HuH-7.5 (cell line): ENCODE data around the gene ANK2.

ENCODE experiments used
- DNase-seq: peaks from one replicate; pipeline ENCODE4 v3.0.0; 2011; ENCODE audit warnings: low spot score

Gene ANK2

GRCh38 chr4:113094802-113095201 is 45.3 kb downstream of the ANK2 start:
- DNase-seq = no peak

GRCh38 chr4:113101669-113102068 is 52.2 kb downstream of the ANK2 start:
- DNase-seq = no peak

- no peak for DNase-seq
Measured at GRCh38 chr4:113103556-113103955, 54.1 kb downstream of the ANK2 start.

GRCh38 chr4:113106108-113106507 is 56.7 kb downstream of the ANK2 start:
- no peak for DNase-seq

GRCh38 chr4:113109106-113109718 is 59.8 kb downstream of the ANK2 start:
- peak; percentile 10 for DNase-seq

- DNase-seq = no peak
Measured at GRCh38 chr4:113112338-113112978, 63.0 kb downstream of the ANK2 start.

GRCh38 chr4:113113151-113113550 is 63.7 kb downstream of the ANK2 start:
- no peak for DNase-seq

- DNase-seq = no peak
Measured at GRCh38 chr4:113114884-113115283, 65.4 kb downstream of the ANK2 start.

GRCh38 chr4:113116414-113117357 is 67.2 kb downstream of the ANK2 start:
- no peak for DNase-seq

GRCh38 chr4:113117358-113117702 is 67.9 kb downstream of the ANK2 start:
- no peak for DNase-seq

- DNase-seq = no peak
Measured at GRCh38 chr4:113122066-113122465, 72.6 kb downstream of the ANK2 start.

GRCh38 chr4:113125418-113125817 is 76.0 kb downstream of the ANK2 start:
- DNase-seq = no peak

- DNase-seq = no peak
Measured at GRCh38 chr4:113131136-113131535, 81.7 kb downstream of the ANK2 start.

- no peak for DNase-seq
Measured at GRCh38 chr4:113131621-113132020, 82.2 kb downstream of the ANK2 start.

GRCh38 chr4:113141901-113142346 is 92.5 kb downstream of the ANK2 start:
- DNase-seq = peak; percentile 10

- DNase-seq = no peak
Measured at GRCh38 chr4:113142351-113142750, 92.9 kb downstream of the ANK2 start.

- no peak for DNase-seq
Measured at GRCh38 chr4:113144091-113144490, 94.6 kb downstream of the ANK2 start.

GRCh38 chr4:113145147-113145518 is 95.7 kb downstream of the ANK2 start:
- no peak for DNase-seq

GRCh38 chr4:113145519-113146291 is 96.3 kb downstream of the ANK2 start:
- no peak for DNase-seq

GRCh38 chr4:113146876-113147358 is 97.5 kb downstream of the ANK2 start:
- DNase-seq = no peak

- DNase-seq = no peak
Measured at GRCh38 chr4:113147498-113148111, 98.2 kb downstream of the ANK2 start.

- DNase-seq = no peak
Measured at GRCh38 chr4:113148925-113149324, 99.5 kb downstream of the ANK2 start.
